ENCODE measurements around the gene PLCL1.

GRCh38 chr2:198042189-198042588, 237.8 kb downstream of the PLCL1 start:
- TF ChIP-seq CTCF (IDR thresholded peaks at IDR 0.05) (no peak), POLR2A (IDR thresholded peaks at IDR 0.05) (no peak)
